CD4-positive, CD25-positive, alpha-beta regulatory T cell (primary cell): ENCODE measurements around the gene IMMP2L. TPM values are rescaled to one million over a fixed set of nuclear protein-coding genes. Genes with fewer than 3 reads are reported as not detected.

ENCODE experiments used
- ATAC-seq, 2 donors: fragments of 150-1000 bp; cut with Tn5 transposase; one replicate each; pipeline ENCODE4 v1.10.0; 2021; ENCODE audit warnings: low read depth in 2 of 2, moderate number of reproducible peaks in 2 of 2, moderate library complexity in 1 of 2
- DNase-seq, 3 donors: peaks; one replicate each; pipeline versions ENCODE4 v3.0.0 to v3.0.0-alpha.2; 2012 to 2022; ENCODE audit warnings: mixed read lengths in 1 of 3
- H3K27ac ChIP-seq: one replicate; pipeline ENCODE4 v1.7.0; 2013; ENCODE audit warnings: mild to moderate bottlenecking, low read length; ENCODE audit not compliant: insufficient read depth, poor library complexity, severe bottlenecking
- H3K27me3 ChIP-seq: one replicate; pipeline ENCODE4 v1.7.0; 2013; ENCODE audit warnings: low read length; ENCODE audit not compliant: control insufficient read depth, insufficient read depth
- H3K36me3 ChIP-seq: one replicate; pipeline ENCODE4 v1.7.0; 2013; ENCODE audit warnings: mild to moderate bottlenecking, low read length, moderate library complexity; ENCODE audit not compliant: control insufficient read depth, insufficient read depth
- H3K4me1 ChIP-seq: 2 replicates; pipeline ENCODE4 v1.7.0; 2013; ENCODE audit warnings: mild to moderate bottlenecking, low read length; ENCODE audit not compliant: insufficient read depth, control insufficient read depth, poor library complexity, severe bottlenecking
- H3K4me3 ChIP-seq: one replicate; pipeline ENCODE4 v1.7.0; 2013; ENCODE audit warnings: low read depth, mild to moderate bottlenecking, low read length, moderate library complexity
- H3K9me3 ChIP-seq, 2 experiments: 1 replicate in 1 of 2; 2 replicates in 1 of 2; pipeline ENCODE4 v1.7.0; 2013; ENCODE audit warnings: low read length in 2 of 2, mild to moderate bottlenecking in 1 of 2, moderate library complexity in 1 of 2; ENCODE audit not compliant: control insufficient read depth in 2 of 2
- H3K27ac Mint-ChIP-seq, 3 donors: one replicate each; pipeline ENCODE4 v1.8.0; 2020 to 2022; ENCODE audit warnings: mild to moderate bottlenecking in 3 of 3, mixed read lengths in 3 of 3, moderate library complexity in 2 of 3
- H3K27me3 Mint-ChIP-seq: one replicate; pipeline ENCODE4 v1.8.0; 2022; ENCODE audit warnings: mild to moderate bottlenecking, mixed read lengths
- H3K36me3 Mint-ChIP-seq: one replicate; pipeline ENCODE4 v1.8.0; 2020; ENCODE audit warnings: mixed read lengths
- H3K4me1 Mint-ChIP-seq, 4 donors: one replicate each; pipeline ENCODE4 v1.8.0; 2020 to 2022; ENCODE audit warnings: mixed read lengths in 4 of 4, mild to moderate bottlenecking in 1 of 4
- H3K4me3 Mint-ChIP-seq, 4 donors: one replicate each; pipeline ENCODE4 v1.8.0; 2020 to 2022; ENCODE audit warnings: mild to moderate bottlenecking in 4 of 4, mixed read lengths in 4 of 4, moderate library complexity in 3 of 4
- H3K9me3 Mint-ChIP-seq, 7 donors: one replicate each; pipeline ENCODE4 v1.8.0; 2020 to 2022; ENCODE audit warnings: mixed read lengths in 7 of 7, mild to moderate bottlenecking in 3 of 7, moderate library complexity in 2 of 7
- polyA plus RNA-seq, 4 donors: library from polyadenylated mRNA; unstranded; fragments of 300-500 nt; fragmentation: Illumina TruSeq; gene quantifications; one replicate each; pipeline ENCODE4 v1.2.3, GENCODE V29; 2021
- total RNA-seq: library from RNA; stranded (reverse); gene quantifications from one replicate; pipeline ENCODE4 v1.2.3, GENCODE V29; 2022

Gene IMMP2L
- total and polyA plus RNA-seq, 5 donors from 2014 or later, result 8.9 to 23.8 (median 17.1) TPM

GRCh38 chr7:111049971-111050680 is 512.2 kb downstream of the IMMP2L start:
- H3K4me1 Mint-ChIP-seq, result peaks cover 0 to 8% (median 6%) of the 10 kb centered on the region in 4 donors
- ATAC-seq (no peak), DNase-seq (no peak)
- Histone ChIP-seq H3K36me3 (no peaks in the 10 kb centered on the region), H3K9me3 (no peaks in the 10 kb centered on the region), H3K4me3 (no peak overlapping the region), H3K4me1 (no peaks in the 10 kb centered on the region), H3K27ac (no peak overlapping the region), H3K27me3 (no peaks in the 10 kb centered on the region)
- no peaks in the 10 kb centered on the region for H3K27me3 Mint-ChIP-seq
- peaks cover 0 to 3% (median 0%) of the 10 kb centered on the region in 7 donors for H3K9me3 Mint-ChIP-seq
- H3K36me3 Mint-ChIP-seq, result peaks cover 3% of the 10 kb centered on the region
- H3K27ac Mint-ChIP-seq, result no peak overlapping the region
- H3K4me3 Mint-ChIP-seq, result no peak overlapping the region

GRCh38 chr7:111047595-111047994 is 514.7 kb downstream of the IMMP2L start:
- no peaks in the 10 kb centered on the region for H3K27me3 Mint-ChIP-seq
- Histone ChIP-seq H3K4me1 (no peaks in the 10 kb centered on the region), H3K27ac (no peak overlapping the region), H3K36me3 (no peaks in the 10 kb centered on the region), H3K4me3 (no peak overlapping the region), H3K27me3 (no peaks in the 10 kb centered on the region), H3K9me3 (no peaks in the 10 kb centered on the region)
- ATAC-seq, result no peak
- H3K27ac Mint-ChIP-seq, result peak overlapping the region in 1 of 3 donors; percentile 44
- H3K4me1 Mint-ChIP-seq, result peaks cover 0 to 10% (median 3%) of the 10 kb centered on the region in 4 donors
- peaks cover 0 to 3% (median 0%) of the 10 kb centered on the region in 7 donors for H3K9me3 Mint-ChIP-seq
- DNase-seq, result no peak
- H3K36me3 Mint-ChIP-seq, result peaks cover 3% of the 10 kb centered on the region
- no peak overlapping the region for H3K4me3 Mint-ChIP-seq

GRCh38 chr7:111045449-111045848 is 516.8 kb downstream of the IMMP2L start:
- Histone ChIP-seq H3K4me3 (no peak overlapping the region), H3K27ac (no peak overlapping the region), H3K36me3 (no peaks in the 10 kb centered on the region), H3K27me3 (no peaks in the 10 kb centered on the region), H3K9me3 (no peaks in the 10 kb centered on the region), H3K4me1 (no peaks in the 10 kb centered on the region)
- Mint-ChIP-seq H3K27ac (no peak overlapping the region), H3K4me3 (no peak overlapping the region), H3K27me3 (no peaks in the 10 kb centered on the region), H3K4me1 (peaks cover 0 to 10% (median 7%) of the 10 kb centered on the region in 4 donors), H3K36me3 (peaks cover 3% of the 10 kb centered on the region), H3K9me3 (peaks cover 0 to 2% (median 0%) of the 10 kb centered on the region in 7 donors)
- DNase-seq (no peak), ATAC-seq (no peak)

- peaks cover 0 to 2% (median 0%) of the 10 kb centered on the region in 7 donors for H3K9me3 Mint-ChIP-seq
- no peak overlapping the region for H3K27ac Mint-ChIP-seq
- H3K36me3 ChIP-seq, result no peaks in the 10 kb centered on the region
- no peaks in the 10 kb centered on the region for H3K9me3 ChIP-seq
- H3K4me3 ChIP-seq, result no peak overlapping the region
- H3K36me3 Mint-ChIP-seq, result peaks cover 3% of the 10 kb centered on the region
- DNase-seq (no peak), ATAC-seq (no peak)
- H3K4me3 Mint-ChIP-seq, result no peak overlapping the region
- H3K27me3 ChIP-seq, result no peaks in the 10 kb centered on the region
- no peaks in the 10 kb centered on the region for H3K27me3 Mint-ChIP-seq
- H3K4me1 Mint-ChIP-seq, result peaks cover 0 to 10% (median 7%) of the 10 kb centered on the region in 4 donors
- H3K27ac ChIP-seq, result no peak overlapping the region
- H3K4me1 ChIP-seq, result no peaks in the 10 kb centered on the region
These were observed 518.7 kb downstream of the IMMP2L start for GRCh38 chr7:111043561-111043960.

GRCh38 chr7:111042842-111043241 is 519.5 kb downstream of the IMMP2L start:
- DNase-seq (no peak), ATAC-seq (no peak)
- Mint-ChIP-seq H3K4me1 (peaks cover 0 to 11% (median 9%) of the 10 kb centered on the region in 4 donors), H3K27ac (no peak overlapping the region), H3K9me3 (no peaks in the 10 kb centered on the region), H3K27me3 (no peaks in the 10 kb centered on the region), H3K4me3 (no peak overlapping the region), H3K36me3 (no peaks in the 10 kb centered on the region)
- Histone ChIP-seq H3K4me3 (no peak overlapping the region), H3K4me1 (no peaks in the 10 kb centered on the region), H3K36me3 (no peaks in the 10 kb centered on the region), H3K27ac (no peak overlapping the region), H3K9me3 (no peaks in the 10 kb centered on the region), H3K27me3 (no peaks in the 10 kb centered on the region)

- no peaks in the 10 kb centered on the region for H3K36me3 Mint-ChIP-seq
- no peak overlapping the region for H3K27ac ChIP-seq
- no peaks in the 10 kb centered on the region for H3K27me3 ChIP-seq
- peaks cover 0 to 15% (median 11%) of the 10 kb centered on the region in 4 donors for H3K4me1 Mint-ChIP-seq
- ATAC-seq, result no peak
- no peaks in the 10 kb centered on the region for H3K36me3 ChIP-seq
- no peak overlapping the region for H3K4me3 Mint-ChIP-seq
- H3K27ac Mint-ChIP-seq, result peak overlapping the region in 1 of 3 donors; percentile 11
- H3K27me3 Mint-ChIP-seq, result no peaks in the 10 kb centered on the region
- H3K4me3 ChIP-seq, result no peak overlapping the region
- H3K9me3 ChIP-seq, result no peaks in the 10 kb centered on the region
- no peak for DNase-seq
- H3K4me1 ChIP-seq, result no peaks in the 10 kb centered on the region
- no peaks in the 10 kb centered on the region for H3K9me3 Mint-ChIP-seq
These were observed 520.7 kb downstream of the IMMP2L start for GRCh38 chr7:111041577-111041976.

- H3K4me3 ChIP-seq, result no peak overlapping the region
- Mint-ChIP-seq H3K27me3 (no peaks in the 10 kb centered on the region), H3K4me3 (no peak overlapping the region), H3K27ac (no peak overlapping the region), H3K9me3 (no peaks in the 10 kb centered on the region), H3K36me3 (no peaks in the 10 kb centered on the region), H3K4me1 (peaks cover 4 to 10% (median 6%) of the 10 kb centered on the region in 4 donors)
- H3K27me3 ChIP-seq, result no peaks in the 10 kb centered on the region
- no peaks in the 10 kb centered on the region for H3K36me3 ChIP-seq
- H3K4me1 ChIP-seq, result no peaks in the 10 kb centered on the region
- H3K9me3 ChIP-seq, result no peaks in the 10 kb centered on the region
- DNase-seq, result no peak
- no peak overlapping the region for H3K27ac ChIP-seq
- no peak for ATAC-seq
These were observed 524.1 kb downstream of the IMMP2L start for GRCh38 chr7:111038185-111038584.

GRCh38 chr7:111031916-111032315 is 530.4 kb downstream of the IMMP2L start:
- Histone ChIP-seq H3K9me3 (no peaks in the 10 kb centered on the region), H3K4me3 (no peak overlapping the region), H3K27me3 (no peaks in the 10 kb centered on the region), H3K36me3 (no peaks in the 10 kb centered on the region), H3K4me1 (peaks cover 12% of the 10 kb centered on the region), H3K27ac (no peak overlapping the region)
- no peaks in the 10 kb centered on the region for H3K9me3 Mint-ChIP-seq
- ATAC-seq (no peak), DNase-seq (no peak)
- H3K27me3 Mint-ChIP-seq, result no peaks in the 10 kb centered on the region
- H3K4me1 Mint-ChIP-seq, result peaks cover 11 to 30% (median 27%) of the 10 kb centered on the region in 4 donors
- H3K27ac Mint-ChIP-seq, result no peak overlapping the region
- H3K4me3 Mint-ChIP-seq, result no peak overlapping the region
- no peaks in the 10 kb centered on the region for H3K36me3 Mint-ChIP-seq
